Mesothelial cell of epicardium (in vitro differentiated cells): ENCODE results near the gene TCTA. TPM values are rescaled to one million over a fixed set of nuclear protein-coding genes. Genes with fewer than 3 reads are reported as not detected.

ENCODE experiments used
- DNase-seq, 2 experiments: peaks; one replicate each; pipeline ENCODE4 v3.0.0; 2021; ENCODE audit warnings: low spot score in 2 of 2; ENCODE audit not compliant: unreplicated experiment in 2 of 2
- H3K27ac Mint-ChIP-seq: 2 replicates; pipeline ENCODE4 v1.8.0; 2021; ENCODE audit warnings: mixed read lengths
- H3K27me3 Mint-ChIP-seq: 2 replicates; pipeline ENCODE4 v1.8.0; 2021; ENCODE audit warnings: low read depth, mixed read lengths
- H3K36me3 Mint-ChIP-seq: 2 replicates; pipeline ENCODE4 v1.8.0; 2021; ENCODE audit warnings: mixed read lengths
- H3K4me1 Mint-ChIP-seq: 2 replicates; pipeline ENCODE4 v1.8.0; 2021; ENCODE audit warnings: mixed read lengths
- H3K4me3 Mint-ChIP-seq: 2 replicates; pipeline ENCODE4 v1.8.0; 2021; ENCODE audit warnings: mild to moderate bottlenecking, moderate library complexity, mixed read lengths
- H3K9me3 Mint-ChIP-seq: 2 replicates; pipeline ENCODE4 v1.8.0; 2021; ENCODE audit warnings: mixed read lengths
- total RNA-seq: library from RNA; stranded (reverse); gene quantifications from 3 replicates; pipeline ENCODE4 v1.2.1, GENCODE V29; 2021
- TF ChIP-seq, protein P1 (sequence below): fragments of 200-600 bp; sonication (generic); IDR thresholded peaks from one replicate; pipeline ENCODE4 v1.5.0; 2021; ENCODE audit warnings: antibody characterized with exemption; ENCODE audit not compliant: unreplicated experiment

The TCTA gene, protein sequence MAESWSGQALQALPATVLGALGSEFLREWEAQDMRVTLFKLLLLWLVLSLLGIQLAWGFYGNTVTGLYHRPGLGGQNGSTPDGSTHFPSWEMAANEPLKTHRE
- total RNA-seq, result 13.7 to 15.8 TPM (median 13.9 TPM) in 3 replicates

DNA sequence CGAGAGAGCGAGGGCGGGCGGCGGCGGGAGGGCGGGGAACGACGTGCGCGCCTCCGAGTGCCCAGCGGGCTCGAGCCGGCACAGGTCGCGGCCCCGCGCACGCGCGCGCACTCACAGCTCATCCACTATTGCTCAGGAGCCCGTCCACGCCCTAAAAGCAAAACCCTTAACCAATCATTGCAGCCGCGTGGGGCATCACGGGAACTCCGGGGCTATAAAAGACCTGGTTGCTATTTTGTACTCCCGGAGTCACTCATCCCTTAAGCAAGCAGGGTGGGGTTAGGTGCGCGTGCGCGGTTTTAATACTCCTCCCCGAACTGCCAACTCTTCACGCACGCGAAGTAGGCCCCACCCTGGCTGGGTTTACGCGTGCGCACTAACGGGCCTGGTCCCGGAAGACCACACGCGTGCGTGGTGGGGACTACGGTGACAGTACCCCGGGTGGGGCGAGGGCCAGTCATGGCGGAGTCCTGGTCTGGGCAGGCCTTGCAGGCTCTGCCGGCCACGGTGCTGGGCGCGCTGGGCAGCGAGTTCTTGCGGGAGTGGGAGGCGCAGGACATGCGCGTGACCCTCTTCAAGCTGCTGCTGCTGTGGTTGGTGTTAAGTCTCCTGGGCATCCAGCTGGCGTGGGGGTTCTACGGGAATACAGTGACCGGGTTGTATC is at the start of gene TCTA, which contains the start of gene RHOA:
Gene TCTA, plus strand, starts transcription at position 456 of the 664 bp plus-strand sequence. Its CDS starts 4 bp downstream, at position 460.
Gene RHOA, minus strand, starts transcription at position 9 of the 664 bp plus-strand sequence. CDS start 36,387 bp downstream, outside the sequence.
- peak; percentile 96 for DNase-seq
- TF ChIP-seq, protein P1, sequence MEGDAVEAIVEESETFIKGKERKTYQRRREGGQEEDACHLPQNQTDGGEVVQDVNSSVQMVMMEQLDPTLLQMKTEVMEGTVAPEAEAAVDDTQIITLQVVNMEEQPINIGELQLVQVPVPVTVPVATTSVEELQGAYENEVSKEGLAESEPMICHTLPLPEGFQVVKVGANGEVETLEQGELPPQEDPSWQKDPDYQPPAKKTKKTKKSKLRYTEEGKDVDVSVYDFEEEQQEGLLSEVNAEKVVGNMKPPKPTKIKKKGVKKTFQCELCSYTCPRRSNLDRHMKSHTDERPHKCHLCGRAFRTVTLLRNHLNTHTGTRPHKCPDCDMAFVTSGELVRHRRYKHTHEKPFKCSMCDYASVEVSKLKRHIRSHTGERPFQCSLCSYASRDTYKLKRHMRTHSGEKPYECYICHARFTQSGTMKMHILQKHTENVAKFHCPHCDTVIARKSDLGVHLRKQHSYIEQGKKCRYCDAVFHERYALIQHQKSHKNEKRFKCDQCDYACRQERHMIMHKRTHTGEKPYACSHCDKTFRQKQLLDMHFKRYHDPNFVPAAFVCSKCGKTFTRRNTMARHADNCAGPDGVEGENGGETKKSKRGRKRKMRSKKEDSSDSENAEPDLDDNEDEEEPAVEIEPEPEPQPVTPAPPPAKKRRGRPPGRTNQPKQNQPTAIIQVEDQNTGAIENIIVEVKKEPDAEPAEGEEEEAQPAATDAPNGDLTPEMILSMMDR, result no peak
- Mint-ChIP-seq H3K36me3 (no peaks in the 10 kb centered on the region), H3K9me3 (no peaks in the 10 kb centered on the region), H3K4me1 (peaks cover 37% of the 10 kb centered on the region), H3K27ac (peak within 1 kb of the TSS; percentile 97), H3K4me3 (peak within 1 kb of the TSS; percentile 92), H3K27me3 (no peaks in the 10 kb centered on the region)

DNA sequence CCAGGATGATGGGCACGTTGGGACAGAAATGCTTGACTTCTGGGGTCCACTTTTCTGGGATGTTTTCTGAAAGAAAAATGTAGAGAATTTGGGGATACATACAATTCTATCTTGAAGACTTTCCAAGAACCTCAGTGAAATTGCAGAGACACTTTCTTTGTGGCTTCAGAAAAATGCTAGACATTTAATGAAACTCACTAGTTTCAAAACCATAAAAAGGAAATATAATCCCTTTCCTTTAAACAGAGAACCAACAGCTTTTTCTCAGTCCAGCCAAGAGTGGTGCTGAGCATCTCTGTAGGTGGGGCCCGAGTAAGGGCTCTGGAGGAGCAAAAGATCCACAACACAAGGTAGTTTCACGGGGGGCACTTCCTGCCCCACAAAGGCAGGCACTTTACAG is 49.7 kb upstream of the TCTA start:
- Mint-ChIP-seq H3K36me3 (peaks cover 37% of the 10 kb centered on the region), H3K9me3 (no peaks in the 10 kb centered on the region), H3K27me3 (no peaks in the 10 kb centered on the region), H3K27ac (peak overlapping the region; percentile 16), H3K4me3 (no peak overlapping the region), H3K4me1 (peaks cover 9% of the 10 kb centered on the region)
- TF ChIP-seq, protein P1, result no peak
- no peak for DNase-seq

DNA sequence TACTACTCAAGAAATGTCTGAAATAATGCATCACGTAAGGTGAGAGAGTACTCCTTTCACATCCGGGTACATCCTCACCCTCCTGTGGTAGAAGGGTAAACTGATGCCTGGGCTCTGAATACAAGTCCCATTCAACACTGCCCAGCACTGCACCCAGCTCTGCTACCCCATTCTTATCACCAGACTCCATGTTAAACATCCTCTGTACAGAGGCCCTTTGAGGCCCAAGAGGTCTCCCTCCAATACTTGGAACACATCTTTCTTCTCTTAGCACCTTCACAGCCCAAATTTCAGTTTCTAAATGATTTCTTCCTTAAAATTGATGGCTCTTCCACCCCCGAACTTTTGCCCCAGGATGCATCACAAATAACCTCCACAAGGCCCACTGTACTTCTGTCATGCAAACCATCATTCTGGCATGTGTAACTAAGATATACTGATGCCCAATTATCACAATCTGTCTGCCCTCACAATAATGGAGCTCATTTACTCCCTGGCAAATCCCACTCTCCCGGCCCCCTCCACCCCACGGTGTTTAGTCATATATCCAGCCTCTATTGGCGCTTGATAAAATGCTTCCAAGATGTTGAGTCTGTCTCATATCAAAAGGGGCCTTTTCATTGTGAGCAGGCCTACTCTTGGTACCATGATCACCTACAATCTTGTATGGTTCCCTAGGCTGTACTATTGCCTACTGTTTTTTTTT is 41.5 kb upstream of the TCTA start:
- peak overlapping the region; percentile 2 for H3K27ac Mint-ChIP-seq
- no peaks in the 10 kb centered on the region for H3K27me3 Mint-ChIP-seq
- no peak overlapping the region for H3K4me3 Mint-ChIP-seq
- no peaks in the 10 kb centered on the region for H3K9me3 Mint-ChIP-seq
- no peaks in the 10 kb centered on the region for H3K4me1 Mint-ChIP-seq
- peaks cover 40% of the 10 kb centered on the region for H3K36me3 Mint-ChIP-seq
- no peak for DNase-seq
- TF ChIP-seq, protein P1, result no peak

DNA sequence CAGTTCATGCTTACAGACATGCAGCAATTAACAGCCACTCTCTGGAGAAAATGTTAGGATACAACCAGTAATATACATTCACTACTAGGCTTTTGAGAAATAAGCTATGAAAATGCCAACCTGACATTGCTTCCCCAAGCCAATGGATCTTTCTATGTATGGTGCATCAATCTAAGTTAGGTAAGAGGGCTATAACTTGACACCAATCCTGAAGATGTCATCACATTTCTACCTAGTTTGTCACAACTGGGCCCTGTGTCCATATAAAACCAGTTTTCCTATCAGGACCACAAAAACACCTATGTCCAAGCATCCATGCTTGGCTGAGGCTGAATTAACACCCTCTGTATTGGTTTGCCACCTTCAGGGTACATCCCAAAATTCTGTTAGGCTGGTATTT is 40.3 kb upstream of the TCTA start:
- Mint-ChIP-seq H3K27me3 (no peaks in the 10 kb centered on the region), H3K4me1 (no peaks in the 10 kb centered on the region), H3K27ac (no peak overlapping the region), H3K9me3 (no peaks in the 10 kb centered on the region), H3K4me3 (no peak overlapping the region), H3K36me3 (peaks cover 31% of the 10 kb centered on the region)
- TF ChIP-seq, protein P1, result no peak
- no peak for DNase-seq

DNA sequence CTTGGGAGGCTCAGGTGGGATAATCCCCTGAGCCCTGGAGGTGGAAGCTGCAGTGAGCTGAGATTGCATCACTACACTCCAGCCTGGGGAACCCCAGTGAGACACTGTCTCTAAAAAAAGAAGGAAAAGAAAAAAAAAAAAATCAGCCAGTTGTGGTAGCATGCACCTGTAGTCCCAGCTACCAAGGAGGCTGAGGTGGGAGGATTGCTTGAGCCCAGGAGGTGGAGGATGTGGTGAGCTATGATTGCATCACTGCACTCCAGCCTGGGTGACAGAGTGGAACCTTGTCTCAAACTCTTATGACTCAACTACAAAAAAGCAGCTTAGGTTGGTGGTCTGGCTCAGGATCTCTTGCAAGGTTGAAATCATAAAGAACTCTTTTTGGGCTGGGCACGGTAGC is 34.7 kb upstream of the TCTA start:
- no peak for DNase-seq
- H3K9me3 Mint-ChIP-seq, result no peaks in the 10 kb centered on the region
- no peaks in the 10 kb centered on the region for H3K27me3 Mint-ChIP-seq
- H3K36me3 Mint-ChIP-seq, result peaks cover 20% of the 10 kb centered on the region
- no peak overlapping the region for H3K4me3 Mint-ChIP-seq
- H3K4me1 Mint-ChIP-seq, result peaks cover 4% of the 10 kb centered on the region
- TF ChIP-seq, protein P1, result no peak
- H3K27ac Mint-ChIP-seq, result no peak overlapping the region
